B cell (primary cell): Measurements from ENCODE around the gene ATXN1. TPM values are rescaled to one million over a fixed set of nuclear protein-coding genes. Genes with fewer than 3 reads are reported as not detected.

Experiments used
- ATAC-seq: fragments of 200-7000 bp; cut with Tn5 transposase; one replicate; pipeline ENCODE4 v1.10.0; 2021; ENCODE audit warnings: low read depth, mild to moderate bottlenecking, moderate number of reproducible peaks, moderate library complexity
- CTCF ChIA-PET: fragments of 350-600 bp; sonication (Branson Sonifier 250); formaldehyde crosslinking; loops from one replicate; lab custom pipeline; 2021; ENCODE audit warnings: antibody characterized with exemption, inconsistent platforms; lab: Charles Lee
- POLR2A ChIA-PET: fragments of 350-600 bp; sonication (Branson Sonifier 250); formaldehyde crosslinking; loops from one replicate; lab custom pipeline; 2021; ENCODE audit warnings: antibody characterized with exemption; lab: Charles Lee
- DNase-seq: peaks from one replicate; pipeline ENCODE4 v3.0.0; 2013
- H2AFZ ChIP-seq: 2 replicates; pipeline ENCODE4 v1.6.1; 2012; ENCODE audit warnings: mild to moderate bottlenecking, low read depth, low read length; ENCODE audit not compliant: insufficient read depth, poor library complexity, severe bottlenecking
- H3K27ac ChIP-seq, 2 donors: 1 replicate in 1 of 2; 2 replicates in 1 of 2; pipeline ENCODE4 v1.5.1; 2012 to 2013; ENCODE audit warnings: low read length in 2 of 2, mild to moderate bottlenecking in 2 of 2, moderate library complexity in 1 of 2
- H3K27me3 ChIP-seq, 4 experiments: fragments of 200-600 bp in 1 of 4; sonication (generic) in 1 of 4; replicated peaks in 1 of 4; 1 replicate in 2 of 4; 2 replicates in 2 of 4; pipeline versions ENCODE4 v1.6.1 to v1.7.0; 2013 to 2016; ENCODE audit warnings: low read length in 3 of 4, mild to moderate bottlenecking in 2 of 4, mixed read lengths in 1 of 4, moderate library complexity in 1 of 4; ENCODE audit not compliant: insufficient read depth in 4 of 4, control insufficient read depth in 3 of 4; ENCODE audit errors: control extremely low read depth in 1 of 4
- H3K36me3 ChIP-seq, 2 experiments: replicated peaks in 1 of 2; 1 replicate in 1 of 2; 2 replicates in 1 of 2; pipeline versions ENCODE4 v1.6.1 to v1.7.1; 2013; ENCODE audit warnings: low read length in 1 of 2; ENCODE audit not compliant: insufficient read depth in 2 of 2, control insufficient read depth in 1 of 2; ENCODE audit errors: control extremely low read depth in 1 of 2, extremely low read depth in 1 of 2
- H3K4me1 ChIP-seq, 2 donors: fragments of 200-600 bp in 1 of 2; sonication (generic) in 1 of 2; 1 replicate in 1 of 2; 2 replicates in 1 of 2; pipeline versions ENCODE4 v1.5.1 to v1.6.1; 2013 to 2017; ENCODE audit warnings: low read length in 2 of 2; ENCODE audit not compliant: control insufficient read depth in 2 of 2, insufficient read depth in 2 of 2
- H3K4me2 ChIP-seq: replicated peaks from 2 replicates; pipeline ENCODE3; 2012; ENCODE audit warnings: mild to moderate bottlenecking, low read depth, low read length; ENCODE audit not compliant: poor library complexity, severe bottlenecking
- H3K4me3 ChIP-seq, 5 experiments: fragments of 200-600 bp in 1 of 5; sonication (generic) in 1 of 5; 1 replicate in 3 of 5; 2 replicates in 2 of 5; pipeline versions ENCODE4 v1.5.1 to v1.7.0; 2011 to 2016; ENCODE audit warnings: low read length in 4 of 5, mild to moderate bottlenecking in 4 of 5, low read depth in 2 of 5, control low read depth in 1 of 5, moderate library complexity in 1 of 5; ENCODE audit not compliant: insufficient read depth in 1 of 5; ENCODE audit errors: control extremely low read depth in 1 of 5, extremely low read depth in 1 of 5
- H3K79me2 ChIP-seq: fragments of 200-600 bp; sonication (generic); one replicate; pipeline ENCODE4 v1.6.0; 2016; ENCODE audit warnings: low read length; ENCODE audit not compliant: control insufficient read depth, insufficient read depth
- H3K9ac ChIP-seq: fragments of 200-600 bp; sonication (generic); 2 replicates; pipeline ENCODE4 v1.6.1; 2017; ENCODE audit warnings: mild to moderate bottlenecking, low read length, moderate library complexity
- H3K9me3 ChIP-seq, 3 donors: one replicate each; pipeline versions ENCODE4 v1.6.1 to v1.7.1; 2013; ENCODE audit warnings: low read length in 2 of 3; ENCODE audit not compliant: control insufficient read depth in 2 of 3, insufficient read depth in 1 of 3; ENCODE audit errors: control extremely low read depth in 1 of 3
- H4K20me1 ChIP-seq: 2 replicates; pipeline ENCODE4 v1.6.0; 2012; ENCODE audit warnings: mild to moderate bottlenecking, low read length; ENCODE audit not compliant: insufficient read depth, control insufficient read depth, poor library complexity, severe bottlenecking
- H3K27ac Mint-ChIP-seq: one replicate; pipeline ENCODE4 v1.8.0; 2021; ENCODE audit warnings: mixed read lengths
- H3K27me3 Mint-ChIP-seq: one replicate; pipeline ENCODE4 v1.8.0; 2021; ENCODE audit warnings: mixed read lengths
- H3K4me1 Mint-ChIP-seq: one replicate; pipeline ENCODE4 v1.8.0; 2021; ENCODE audit warnings: mixed read lengths
- H3K4me3 Mint-ChIP-seq: one replicate; pipeline ENCODE4 v1.8.0; 2021; ENCODE audit warnings: mixed read lengths
- H3K9me3 Mint-ChIP-seq: one replicate; pipeline ENCODE4 v1.8.0; 2022; ENCODE audit warnings: mixed read lengths; ENCODE audit not compliant: insufficient read depth
- EZH2 ChIP-seq: IDR thresholded peaks from 2 replicates; pipeline ENCODE4 v1.6.1; 2012; ENCODE audit warnings: borderline replicate concordance, low read depth, mild to moderate bottlenecking, moderate library complexity, low read length; ENCODE audit not compliant: insufficient read depth, poor library complexity, severe bottlenecking
- WGBS: methylation state at CpG from one replicate; pipeline ENCODE4 v1.1.5; 2013; ENCODE audit warnings: missing lambda C conversion rate; ENCODE audit not compliant: insufficient coverage; 5-methylcytosine and 5-hydroxymethylcytosine counted together
- intact Hi-C: fragments of 100-400 bp; cut with micrococcal nuclease; formaldehyde crosslinking; loops from one replicate; pipeline ENCODE4 v1.10.0; 2022
- polyA plus RNA-seq: library from polyadenylated mRNA; depleted of rRNA; stranded (reverse); fragments of >200 nt; gene quantifications from 2 replicates; pipeline ENCODE4 v1.2.3, GENCODE V29; 2012
- total RNA-seq, 2 donors: library from RNA; stranded (reverse); fragments of 120-200 nt in 1 of 2; gene quantifications; 1 replicate in 1 of 2; 2 replicates in 1 of 2; pipeline versions ENCODE4 v1.2.3 to v1.2.4, GENCODE V29; 2013 to 2022
- TF ChIP-seq, protein P1 (sequence below): fragments of 200-600 bp; IDR thresholded peaks from one replicate; pipeline ENCODE4 v1.8.0; 2022; ENCODE audit warnings: antibody characterized with exemption, mild to moderate bottlenecking

Gene ATXN1
- total and polyA plus RNA-seq, 2 donors (not counting 1 experiment from before 2014, with no cell fraction given): 5.7 to 63.8 TPM

DNA sequence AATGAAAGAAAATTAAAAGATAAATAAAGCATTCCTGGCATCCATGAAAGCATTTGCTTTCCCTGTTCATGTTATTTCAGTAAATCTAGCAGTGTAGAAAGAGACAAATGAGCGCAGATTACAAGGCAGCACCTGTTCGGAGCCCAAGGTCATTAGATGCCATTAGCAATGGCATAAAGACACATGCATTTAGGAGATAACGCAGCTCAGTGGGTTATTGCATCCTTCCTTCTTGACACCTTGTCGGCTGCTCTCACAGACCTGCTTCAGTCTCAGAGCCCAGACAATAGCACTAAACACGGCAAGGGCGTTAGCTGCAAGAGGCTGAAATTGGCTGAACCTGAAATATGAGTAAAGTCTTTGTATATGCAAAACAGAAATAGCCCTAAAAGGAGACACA lies 140.3 kb downstream of the ATXN1 start:
- no peak overlapping the region for H3K4me3 ChIP-seq
- Mint-ChIP-seq H3K27ac (no peak overlapping the region), H3K9me3 (no peaks in the 10 kb centered on the region), H3K27me3 (no peaks in the 10 kb centered on the region), H3K4me3 (no peak overlapping the region), H3K4me1 (peaks cover 27% of the 10 kb centered on the region)
- H4K20me1 ChIP-seq: no peaks in the 10 kb centered on the region
- no peaks in the 10 kb centered on the region for H3K9me3 ChIP-seq
- H3K27ac ChIP-seq: no peak overlapping the region
- DNase-seq (no peak), ATAC-seq (no peak)
- no peaks in the 10 kb centered on the region for H3K4me1 ChIP-seq
- intact Hi-C loops: no loop called here
- 96% methylated on average over 3 of the region's 6 CpGs for WGBS
- POLR2A ChIA-PET: no interaction called here
- CTCF ChIA-PET: interaction anchor here (0.5 kb wide), 1 partner anchor 86 kb away, joined by 3 read pairs; no protein-coding TSS in a partner anchor
- H3K4me2 ChIP-seq: no peak overlapping the region
- no peak overlapping the region for H2AFZ ChIP-seq
- no peaks in the 10 kb centered on the region for H3K36me3 ChIP-seq
- TF ChIP-seq, protein P1, sequence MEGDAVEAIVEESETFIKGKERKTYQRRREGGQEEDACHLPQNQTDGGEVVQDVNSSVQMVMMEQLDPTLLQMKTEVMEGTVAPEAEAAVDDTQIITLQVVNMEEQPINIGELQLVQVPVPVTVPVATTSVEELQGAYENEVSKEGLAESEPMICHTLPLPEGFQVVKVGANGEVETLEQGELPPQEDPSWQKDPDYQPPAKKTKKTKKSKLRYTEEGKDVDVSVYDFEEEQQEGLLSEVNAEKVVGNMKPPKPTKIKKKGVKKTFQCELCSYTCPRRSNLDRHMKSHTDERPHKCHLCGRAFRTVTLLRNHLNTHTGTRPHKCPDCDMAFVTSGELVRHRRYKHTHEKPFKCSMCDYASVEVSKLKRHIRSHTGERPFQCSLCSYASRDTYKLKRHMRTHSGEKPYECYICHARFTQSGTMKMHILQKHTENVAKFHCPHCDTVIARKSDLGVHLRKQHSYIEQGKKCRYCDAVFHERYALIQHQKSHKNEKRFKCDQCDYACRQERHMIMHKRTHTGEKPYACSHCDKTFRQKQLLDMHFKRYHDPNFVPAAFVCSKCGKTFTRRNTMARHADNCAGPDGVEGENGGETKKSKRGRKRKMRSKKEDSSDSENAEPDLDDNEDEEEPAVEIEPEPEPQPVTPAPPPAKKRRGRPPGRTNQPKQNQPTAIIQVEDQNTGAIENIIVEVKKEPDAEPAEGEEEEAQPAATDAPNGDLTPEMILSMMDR: no peak
- no peak for TF ChIP-seq EZH2
- H3K27me3 ChIP-seq: no peaks in the 10 kb centered on the region
- no peaks in the 10 kb centered on the region for H3K79me2 ChIP-seq
- H3K9ac ChIP-seq: no peak overlapping the region

DNA sequence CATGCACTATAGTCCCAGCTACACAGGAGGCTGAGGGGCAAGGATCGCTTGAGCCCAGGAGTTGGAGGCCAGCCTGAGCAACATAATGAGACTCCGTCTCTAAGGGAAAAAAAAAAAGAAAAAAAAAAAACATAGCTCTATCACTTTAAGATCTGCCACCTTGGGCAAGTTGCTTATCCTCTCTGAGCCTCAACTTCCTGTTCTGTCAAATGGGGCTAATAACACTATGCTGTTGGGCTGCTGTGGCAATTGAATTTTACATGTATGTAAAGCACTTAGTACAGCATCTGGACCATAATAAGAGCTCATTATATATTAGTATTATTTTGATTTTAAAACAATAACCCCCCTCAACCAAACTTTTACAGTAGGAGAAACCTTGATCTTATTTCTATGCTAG lies 141.5 kb downstream of the ATXN1 start:
- no peak for TF ChIP-seq EZH2
- TF ChIP-seq, protein P1: no peak
- H3K27me3 Mint-ChIP-seq: no peaks in the 10 kb centered on the region
- ChIA-PET CTCF (no interaction called here), POLR2A (interaction anchor here (0.7 kb wide), 1 partner anchor 190 kb away, joined by 4 read pairs; no protein-coding TSS in a partner anchor)
- H3K4me1 Mint-ChIP-seq: peaks cover 18% of the 10 kb centered on the region
- no peaks in the 10 kb centered on the region for H3K9me3 ChIP-seq
- H3K9ac ChIP-seq: no peak overlapping the region
- 100% methylated on average over 1 of the region's 2 CpGs for WGBS
- H3K9me3 Mint-ChIP-seq: no peaks in the 10 kb centered on the region
- no peaks in the 10 kb centered on the region for H4K20me1 ChIP-seq
- no peak overlapping the region for H2AFZ ChIP-seq
- H3K27me3 ChIP-seq: no peaks in the 10 kb centered on the region
- H3K4me3 ChIP-seq: no peak overlapping the region
- H3K4me2 ChIP-seq: no peak overlapping the region
- intact Hi-C loops: no loop called here
- ATAC-seq (no peak), DNase-seq (no peak)
- no peak overlapping the region for H3K4me3 Mint-ChIP-seq
- no peak overlapping the region for H3K27ac Mint-ChIP-seq
- no peaks in the 10 kb centered on the region for H3K79me2 ChIP-seq
- no peaks in the 10 kb centered on the region for H3K36me3 ChIP-seq
- H3K4me1 ChIP-seq: no peaks in the 10 kb centered on the region
- no peak overlapping the region for H3K27ac ChIP-seq
